C4-2B (cell line): ENCODE results near the gene COL4A2.
"Not testable (repeated sequence)": the region's sequence is repeated elsewhere in the genome, so short reads cannot be mapped to it uniquely, and the experiment has no call there.

Experiments used
- H3K27ac ChIP-seq: fragments of 450-650 bp; 2 replicates; pipeline ENCODE4 v1.5.1; 2017
- CTCF ChIP-seq: fragments of 450-650 bp; conservative IDR thresholded peaks from 2 replicates; pipeline ENCODE4 v1.5.1; 2017; ENCODE audit warnings: mild to moderate bottlenecking
- ZFX ChIP-seq: fragments of 450-650 bp; IDR thresholded peaks from 2 replicates; pipeline ENCODE4 v1.6.1; 2017

The COL4A2 gene

GRCh38 chr13:110448230-110448629 lies 141.1 kb downstream of the COL4A2 start:
- TF ChIP-seq CTCF (no peak), ZFX (no peak)
- H3K27ac ChIP-seq = no peak overlapping the region

- TF ChIP-seq CTCF = no peak
- no peak for TF ChIP-seq ZFX
- no peak overlapping the region for H3K27ac ChIP-seq
These were observed 141.6 kb downstream of the COL4A2 start for GRCh38 chr13:110448677-110449076.

- H3K27ac ChIP-seq = no peak overlapping the region
- TF ChIP-seq ZFX (no peak), CTCF (no peak)
These were observed 142.3 kb downstream of the COL4A2 start for GRCh38 chr13:110449219-110450015.

- TF ChIP-seq ZFX (no peak), CTCF (no peak)
- no peak overlapping the region for H3K27ac ChIP-seq
These were observed 143.2 kb downstream of the COL4A2 start for GRCh38 chr13:110450016-110450900.

- H3K27ac ChIP-seq = no peak overlapping the region
- TF ChIP-seq CTCF = no peak
- no peak for TF ChIP-seq ZFX
These were observed 144.1 kb downstream of the COL4A2 start for GRCh38 chr13:110450941-110451730.

DNA sequence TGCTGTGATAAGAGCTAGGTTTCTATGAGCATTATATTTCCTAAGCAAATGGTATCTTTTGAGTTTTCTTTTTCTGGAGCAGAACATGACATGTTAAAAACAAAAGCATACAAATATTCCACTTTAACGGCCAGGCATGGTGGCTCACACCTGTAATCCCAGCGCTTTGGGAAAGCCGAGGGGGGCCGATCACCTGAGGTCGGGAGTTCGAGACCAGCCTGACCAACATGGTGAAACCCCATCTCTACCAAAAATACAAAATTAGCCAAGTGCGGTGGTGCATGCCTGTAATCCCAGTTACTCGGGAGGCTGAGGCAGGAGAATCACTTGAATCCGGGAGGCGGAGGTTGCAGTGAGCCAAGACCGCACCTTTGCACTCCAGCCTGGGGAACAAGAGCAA lies 146.0 kb downstream of the COL4A2 start:
- not testable (repeated sequence) for H3K27ac ChIP-seq

DNA sequence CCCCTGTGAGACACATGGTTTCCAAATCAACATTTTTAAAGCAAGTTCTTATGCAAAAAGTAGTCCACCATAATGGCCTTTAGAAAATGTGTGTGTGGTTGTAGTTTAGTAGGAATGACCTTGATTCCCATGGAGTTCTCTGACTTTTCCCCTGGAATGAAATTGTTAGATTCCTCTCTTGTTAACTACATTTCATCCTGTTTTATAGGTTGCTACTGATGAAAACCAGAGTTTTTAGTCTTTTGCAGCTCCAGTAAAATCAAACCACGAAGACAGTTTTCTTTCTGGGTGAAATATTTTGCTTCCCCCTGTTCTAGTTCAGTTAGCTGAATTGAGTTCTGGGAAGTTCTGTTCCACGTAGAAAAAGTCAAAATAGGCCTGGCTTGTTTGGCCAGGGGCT lies 146.7 kb downstream of the COL4A2 start:
- no peak for TF ChIP-seq CTCF
- H3K27ac ChIP-seq = no peak overlapping the region
